Stimulated activated CD8-positive, alpha-beta memory T cell treated with anti-CD3 and anti-CD28 coated beads, Interleukin-15, amount 100 ng/mL, for 24 hours (primary cell): ENCODE measurements around the gene GLIPR1L1.
"Not testable (repeated sequence)": the region's sequence is repeated elsewhere in the genome, so short reads cannot be mapped to it uniquely, and the experiment has no call there.

Source experiments
- DNase-seq: peaks from one replicate; pipeline ENCODE4 v3.0.0-alpha.2; 2020; ENCODE audit warnings: low read depth

GLIPR1L1 gene, protein sequence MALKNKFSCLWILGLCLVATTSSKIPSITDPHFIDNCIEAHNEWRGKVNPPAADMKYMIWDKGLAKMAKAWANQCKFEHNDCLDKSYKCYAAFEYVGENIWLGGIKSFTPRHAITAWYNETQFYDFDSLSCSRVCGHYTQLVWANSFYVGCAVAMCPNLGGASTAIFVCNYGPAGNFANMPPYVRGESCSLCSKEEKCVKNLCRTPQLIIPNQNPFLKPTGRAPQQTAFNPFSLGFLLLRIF

DNA sequence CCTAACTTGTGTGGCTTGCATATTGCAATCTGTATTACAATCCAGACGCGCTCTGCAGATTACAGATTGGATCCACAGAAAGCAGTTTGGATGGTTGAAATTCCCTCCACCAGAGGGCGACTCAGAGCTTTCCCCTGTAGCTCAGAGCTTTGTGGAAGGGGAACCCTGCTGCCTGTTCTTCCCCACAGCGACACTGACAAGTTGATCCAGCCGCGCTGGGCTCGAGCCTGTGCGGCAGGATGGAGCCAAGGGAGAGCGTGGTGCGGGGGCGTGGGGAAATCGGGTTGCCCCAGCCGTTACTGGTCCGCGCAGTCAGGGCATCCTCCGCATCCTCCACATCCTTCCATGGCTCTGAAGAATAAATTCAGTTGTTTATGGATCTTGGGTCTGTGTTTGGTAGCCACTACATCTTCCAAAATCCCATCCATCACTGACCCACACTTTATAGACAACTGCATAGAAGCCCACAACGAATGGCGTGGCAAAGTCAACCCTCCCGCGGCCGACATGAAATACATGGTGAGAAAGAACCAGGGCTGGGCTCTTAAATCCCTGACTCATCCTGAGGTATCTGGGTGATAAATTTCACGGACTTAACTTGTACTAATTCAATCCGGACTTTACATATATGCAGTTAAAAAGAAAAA lies at the start of gene GLIPR1L1:
Gene GLIPR1L1, plus strand, starts transcription at position 287 of the 647 bp plus-strand sequence. Its CDS starts 59 bp downstream, at position 346.
- DNase-seq = peak; percentile 60

DNA sequence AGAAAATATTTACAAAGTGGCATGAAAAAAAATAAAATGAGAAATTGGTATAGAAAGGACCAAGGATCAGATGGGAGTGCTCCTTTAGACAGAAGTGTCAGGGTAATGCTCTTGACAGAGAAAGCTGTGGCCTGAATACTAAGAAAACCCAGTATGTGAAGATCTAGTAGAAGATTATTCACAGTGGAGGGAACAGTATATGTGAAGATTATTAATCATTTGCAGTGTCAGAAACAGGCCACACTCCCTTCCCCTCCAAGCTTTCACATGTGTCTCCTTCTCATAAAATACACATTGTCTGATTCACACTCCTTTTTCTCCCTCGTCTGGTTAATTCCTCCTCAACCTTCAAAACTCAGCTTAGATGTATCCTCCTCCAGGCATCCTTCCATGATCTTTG lies 45.6 kb upstream of the GLIPR1L1 start:
- no peak for DNase-seq

DNA sequence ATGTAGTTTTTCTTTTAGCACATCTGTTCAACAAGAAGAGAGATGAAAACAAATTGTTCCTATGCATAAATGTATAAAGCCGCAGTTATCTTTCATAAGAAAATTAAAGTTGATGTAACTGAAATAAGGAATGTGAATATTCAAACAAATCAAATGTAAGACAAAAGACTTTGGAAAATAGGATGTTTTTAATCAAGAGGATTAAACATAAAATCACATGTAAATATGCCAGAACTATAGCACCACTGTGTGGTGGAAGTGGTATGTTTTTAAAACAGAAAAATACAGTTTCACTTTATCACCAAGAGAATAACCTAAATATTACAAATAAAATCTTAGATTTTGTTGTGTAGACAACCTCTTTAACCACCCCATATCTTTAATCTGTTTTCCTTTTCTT lies 44.7 kb upstream of the GLIPR1L1 start:
- no peak for DNase-seq

DNA sequence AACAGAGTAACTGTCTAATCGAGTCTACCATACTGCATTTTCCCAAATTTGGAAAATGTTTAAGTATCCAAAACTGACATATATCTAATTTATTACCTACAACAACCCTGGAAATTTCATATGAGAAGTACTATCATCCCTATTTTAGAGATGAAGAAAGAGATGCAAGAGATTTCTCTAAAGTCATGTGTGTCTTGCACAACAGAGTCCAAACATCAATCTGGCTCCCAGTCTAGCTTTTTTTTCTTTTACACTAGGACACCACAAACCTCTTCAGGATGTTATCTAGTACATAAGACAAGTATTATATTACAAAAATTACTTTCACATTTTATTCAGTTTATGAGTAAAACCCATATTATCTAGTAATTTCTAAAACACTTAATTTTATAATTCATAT lies 43.5 kb upstream of the GLIPR1L1 start:
- no peak for DNase-seq

DNA sequence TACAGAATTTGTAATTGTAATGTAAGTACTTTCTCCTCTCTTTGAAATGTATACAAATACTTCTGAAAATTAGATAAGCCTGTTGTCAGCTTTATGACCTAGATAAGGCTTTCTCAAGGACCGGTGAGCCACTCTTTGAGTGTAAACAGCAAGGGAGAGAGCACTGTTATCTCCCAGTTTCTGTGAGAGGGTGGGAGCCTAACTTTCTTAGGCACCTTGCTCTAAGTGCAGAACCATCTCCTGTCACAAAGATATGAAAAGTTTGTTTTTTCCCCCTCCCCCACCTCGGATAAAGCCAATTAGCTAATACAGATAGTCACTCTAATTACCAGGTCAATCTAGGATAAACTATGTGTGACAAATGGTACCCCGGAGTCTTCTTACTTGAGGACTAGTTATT lies 40.1 kb upstream of the GLIPR1L1 start:
- no peak for DNase-seq

DNA sequence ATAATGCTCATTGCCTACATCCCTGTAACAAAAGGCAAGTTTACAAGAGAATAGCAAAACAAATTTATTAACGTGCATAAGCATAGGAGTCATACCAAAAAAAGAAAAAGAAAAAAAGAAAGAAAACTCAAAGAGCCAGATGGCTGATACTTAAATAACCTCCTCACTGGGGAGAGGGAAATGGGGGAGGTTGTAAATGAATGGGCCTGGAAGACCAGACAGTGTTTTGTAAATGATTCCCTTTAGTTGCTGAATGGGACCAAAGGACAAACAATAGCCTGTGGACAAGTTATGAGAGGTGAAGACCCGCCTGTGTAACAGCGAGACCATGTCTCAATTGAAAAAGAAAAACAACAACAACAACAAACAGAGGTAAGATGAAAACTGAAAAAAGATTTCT lies 39.7 kb upstream of the GLIPR1L1 start:
- DNase-seq = no peak

DNA sequence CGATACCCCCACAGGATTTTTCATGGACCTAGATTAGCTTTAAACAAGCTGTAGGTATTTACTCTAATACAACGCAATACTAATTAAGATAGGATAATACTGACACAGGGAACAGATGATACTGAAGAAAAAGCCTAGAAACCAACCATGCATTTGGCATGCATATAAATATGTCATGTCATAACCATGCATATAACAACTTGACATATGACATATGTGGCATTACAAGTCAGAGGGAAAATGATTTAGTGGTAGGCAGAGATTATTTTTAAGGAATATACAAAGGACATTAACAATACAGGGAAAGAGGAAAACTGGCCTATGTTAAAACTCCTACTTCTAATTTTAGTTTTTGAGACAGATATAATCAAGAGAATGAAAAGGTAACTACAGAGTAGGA lies 32.2 kb upstream of the GLIPR1L1 start:
- no peak for DNase-seq

DNA sequence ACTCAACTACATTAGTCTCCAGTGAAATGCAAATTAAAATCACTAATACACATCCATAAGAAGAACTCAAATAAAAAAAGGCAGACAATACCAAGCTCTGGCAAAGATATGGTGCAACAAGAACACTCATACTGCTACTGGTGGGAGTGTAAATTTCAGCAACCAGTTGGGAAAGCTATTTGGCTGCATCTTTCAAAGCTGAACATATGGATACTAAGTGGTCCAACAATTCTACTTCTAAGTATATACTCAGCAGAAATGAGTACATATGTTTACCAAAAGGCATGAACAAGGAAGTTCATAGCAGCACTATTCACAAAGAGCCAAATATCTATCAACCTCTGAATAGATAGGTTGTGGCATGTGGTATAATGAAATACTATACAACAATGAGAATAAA lies 31.7 kb upstream of the GLIPR1L1 start:
- no peak for DNase-seq

DNA sequence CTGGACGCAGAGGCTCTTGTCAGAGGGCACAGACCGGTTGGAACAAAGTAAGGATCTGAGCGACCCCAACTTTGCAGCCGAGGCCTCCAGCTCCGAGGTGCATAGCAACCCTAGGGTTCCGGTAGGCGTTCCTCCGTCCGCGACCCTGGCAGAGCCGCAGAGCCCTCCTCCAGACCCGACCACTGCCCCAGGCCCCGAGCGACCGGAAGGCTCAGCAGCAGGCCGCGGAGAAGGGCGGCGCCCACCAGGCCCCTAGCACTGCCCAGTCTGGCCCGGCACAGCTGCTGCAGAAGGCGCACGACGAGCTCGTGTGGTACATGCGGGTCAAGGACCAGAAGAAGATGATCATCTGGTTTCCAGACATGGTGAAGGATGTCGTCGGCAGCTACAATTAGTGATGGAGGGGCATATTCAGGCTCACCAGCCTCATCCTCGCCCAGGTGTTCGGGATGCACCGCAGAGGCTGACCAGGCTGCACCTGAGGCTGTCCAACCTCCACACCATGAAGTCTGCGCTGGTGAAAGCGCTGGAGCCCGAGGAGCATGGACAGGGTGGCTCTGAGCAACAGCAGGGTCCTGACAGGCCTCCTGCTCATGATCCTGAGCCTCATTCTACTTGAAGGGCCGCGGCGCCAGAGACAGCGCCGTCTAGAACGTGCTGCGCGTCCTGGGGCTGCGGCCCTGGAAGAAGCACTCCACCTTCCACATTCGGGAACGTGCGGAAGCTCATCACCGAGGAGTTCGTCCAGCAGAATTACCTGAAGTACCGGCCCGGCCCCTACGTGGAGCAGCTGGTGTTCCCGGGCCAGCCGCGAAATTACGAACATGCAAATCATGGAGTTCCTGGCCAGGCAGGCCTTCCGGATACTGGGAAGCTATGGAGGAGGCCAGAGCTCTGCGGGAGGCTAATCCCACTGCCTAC lies 28.8 kb upstream of the GLIPR1L1 start:
- DNase-seq = no peak

DNA sequence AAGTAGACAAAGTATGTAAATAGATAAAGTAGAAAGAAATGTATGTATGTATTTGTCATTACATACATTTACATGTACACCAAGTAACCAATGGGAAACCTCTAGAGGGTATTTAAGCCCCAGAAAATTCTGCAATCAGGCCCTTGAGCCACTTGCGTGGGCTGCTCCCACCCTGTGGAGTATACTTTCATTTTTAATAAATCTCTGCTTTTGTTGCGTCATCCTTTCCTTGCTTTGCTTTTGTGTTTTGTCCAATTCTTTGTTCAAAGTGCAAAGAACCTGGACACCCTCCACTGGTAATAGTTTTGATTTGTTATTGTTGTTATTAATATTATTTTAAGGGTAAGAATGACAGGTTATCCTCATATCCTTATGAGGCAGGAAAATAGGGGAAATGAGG lies 26.2 kb upstream of the GLIPR1L1 start:
- no peak for DNase-seq

DNA sequence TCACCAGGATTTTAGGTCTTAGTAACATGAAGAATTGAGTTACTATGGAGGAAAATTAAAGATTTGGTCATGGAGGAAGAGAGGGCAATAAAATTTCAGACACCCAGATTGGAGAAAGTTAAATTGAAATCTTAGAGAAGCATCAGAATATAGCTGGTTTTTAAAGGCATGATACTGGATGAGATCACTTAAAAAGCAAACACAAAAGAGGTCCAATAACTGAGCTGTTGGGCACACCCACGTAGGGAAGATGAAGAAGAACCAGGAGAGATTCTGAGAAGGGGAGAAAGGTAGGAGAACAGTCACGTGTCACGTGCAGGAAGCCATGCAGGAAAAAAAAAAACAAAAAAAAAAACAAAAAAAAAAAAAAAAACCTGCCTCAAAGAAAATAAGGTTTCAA lies 23.1 kb upstream of the GLIPR1L1 start:
- no peak for DNase-seq

DNA sequence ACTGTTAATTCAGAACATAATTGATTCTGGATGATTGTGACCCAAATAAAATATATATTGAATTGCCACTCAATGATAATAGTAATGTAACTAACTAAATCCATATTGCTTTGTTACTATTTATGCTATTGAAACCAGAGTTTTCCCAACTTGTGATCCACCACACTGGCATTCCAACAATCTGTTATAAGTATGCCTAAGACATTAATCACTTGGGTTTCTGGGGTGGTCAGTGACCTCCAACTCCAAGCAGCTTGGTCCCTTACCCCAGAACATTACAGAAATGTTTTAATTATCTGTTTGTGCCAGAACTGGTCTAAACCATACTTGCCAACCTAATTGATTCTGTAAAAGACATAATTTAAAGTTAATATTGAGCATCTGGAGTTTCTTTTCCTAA lies 19.0 kb upstream of the GLIPR1L1 start:
- no peak for DNase-seq

DNA sequence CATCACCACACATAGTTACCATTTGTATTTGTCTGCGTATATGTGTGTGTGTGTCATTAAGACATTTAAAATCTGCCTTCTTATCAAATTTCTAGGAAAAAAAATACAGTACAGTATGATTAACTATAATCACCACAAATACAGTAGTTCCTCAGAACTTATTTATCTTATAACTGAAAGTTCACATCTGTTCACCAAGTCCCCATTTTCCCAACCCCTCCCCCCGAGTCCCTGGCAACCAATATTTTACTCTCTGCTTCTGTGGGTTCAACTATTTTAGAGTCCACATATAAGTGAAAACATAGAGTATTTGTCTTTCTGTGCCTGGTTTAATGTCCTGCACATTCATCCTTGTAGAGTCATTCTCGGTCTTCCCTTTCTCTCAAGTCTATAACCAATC lies 16.7 kb upstream of the GLIPR1L1 start:
- DNase-seq = no peak

DNA sequence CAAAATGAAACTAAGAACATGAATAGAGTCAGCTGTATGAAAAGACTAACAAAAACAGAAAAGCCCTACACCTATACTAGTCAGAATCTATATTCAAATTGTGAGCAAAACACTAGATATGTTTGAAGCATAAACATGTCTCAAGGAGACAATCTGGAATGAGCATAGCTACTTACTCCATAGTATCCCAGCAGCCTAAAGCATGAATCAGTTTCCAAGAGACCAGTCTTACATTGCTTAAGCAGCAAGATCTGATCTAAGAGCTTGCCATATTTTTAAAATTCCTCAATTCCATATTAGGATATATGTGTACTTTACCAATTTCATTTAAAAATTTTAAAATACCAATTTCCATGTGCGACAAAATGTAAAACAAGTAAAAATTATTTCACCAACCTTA lies 12.0 kb upstream of the GLIPR1L1 start:
- no peak for DNase-seq

DNA sequence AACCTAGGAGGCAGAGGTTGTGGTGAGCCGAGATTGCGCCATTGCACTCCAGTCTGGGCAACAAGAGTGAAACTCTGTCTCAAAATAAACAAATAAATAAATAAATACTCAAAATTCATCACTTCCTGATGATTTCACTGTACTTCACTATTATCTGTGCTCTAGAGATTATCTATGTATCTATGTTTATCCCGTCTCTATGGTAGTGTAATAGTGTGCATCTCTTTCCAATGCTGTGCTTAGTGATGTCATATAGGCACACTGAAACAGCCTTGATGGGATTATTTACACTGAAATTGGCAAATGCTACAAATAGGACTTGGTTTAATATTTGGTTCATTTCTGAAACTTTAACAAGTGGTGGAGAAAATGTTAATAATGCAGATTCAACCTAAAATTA lies 10.8 kb upstream of the GLIPR1L1 start:
- DNase-seq = no peak

DNA sequence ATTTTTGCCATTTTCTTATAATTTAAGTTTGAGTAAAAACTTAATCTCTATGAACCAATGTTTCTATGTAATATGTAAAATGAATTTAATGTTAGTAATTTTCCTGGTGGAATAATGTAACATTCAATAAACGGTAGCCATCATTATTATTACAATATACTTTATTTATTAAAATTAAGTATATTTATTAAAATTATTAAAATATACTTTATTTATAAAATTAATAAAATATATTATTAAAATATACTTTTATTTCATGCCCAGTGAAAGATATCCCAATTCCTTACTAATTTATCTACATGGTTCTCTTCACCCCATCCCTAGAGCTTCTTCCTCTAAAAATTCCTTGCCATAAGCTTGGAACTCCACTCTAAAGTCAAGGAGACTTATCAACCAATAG lies 6.8 kb upstream of the GLIPR1L1 start:
- no peak for DNase-seq

DNA sequence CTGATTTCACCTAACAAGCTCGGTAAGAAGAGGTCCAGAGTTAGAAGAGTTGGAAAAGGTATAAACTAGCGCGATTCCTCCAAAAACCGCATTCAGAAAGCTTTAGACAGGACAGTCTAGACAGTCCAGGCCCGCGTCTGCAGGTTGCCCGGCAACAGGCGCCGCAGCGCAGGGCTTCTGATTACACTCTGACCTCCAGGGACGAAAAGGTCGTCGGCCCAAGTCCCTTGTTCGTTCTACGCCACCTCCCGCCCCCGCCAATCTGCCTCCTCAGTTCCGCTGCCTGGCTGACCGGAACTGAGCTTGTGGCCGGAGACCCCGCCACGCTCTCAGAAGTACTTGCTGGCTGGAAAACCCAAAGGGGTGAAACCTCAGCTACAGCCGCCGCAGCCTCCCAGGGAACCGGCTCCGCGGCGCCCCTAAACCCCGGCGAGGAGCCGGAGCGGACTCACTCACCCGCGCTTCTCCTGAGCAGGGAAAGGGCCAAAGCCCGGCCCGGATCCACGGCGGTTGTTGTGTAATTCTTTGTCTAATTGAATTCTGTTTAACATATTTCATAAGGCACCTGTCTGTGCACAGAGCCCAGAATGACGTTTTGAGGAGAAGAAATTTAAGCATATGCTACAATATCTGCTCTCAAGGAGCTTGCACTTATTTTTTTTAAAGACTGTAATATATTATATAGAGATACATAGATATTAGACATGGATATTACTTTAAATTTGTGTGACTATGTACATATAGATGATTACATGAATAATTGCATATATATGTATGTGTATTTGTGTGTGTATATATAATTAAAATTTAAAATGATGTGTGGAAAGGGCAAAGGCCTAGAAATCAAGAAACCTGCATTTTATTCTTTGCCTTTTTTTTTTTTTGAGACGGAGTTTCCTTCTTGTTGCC lies 4.3 kb upstream of the GLIPR1L1 start, which contains the start of gene CAPS2:
Gene CAPS2, minus strand, starts transcription at position 407 of the 909 bp plus-strand sequence. CDS start 3,826 bp downstream, outside the sequence.
- peak; percentile 11 for DNase-seq

DNA sequence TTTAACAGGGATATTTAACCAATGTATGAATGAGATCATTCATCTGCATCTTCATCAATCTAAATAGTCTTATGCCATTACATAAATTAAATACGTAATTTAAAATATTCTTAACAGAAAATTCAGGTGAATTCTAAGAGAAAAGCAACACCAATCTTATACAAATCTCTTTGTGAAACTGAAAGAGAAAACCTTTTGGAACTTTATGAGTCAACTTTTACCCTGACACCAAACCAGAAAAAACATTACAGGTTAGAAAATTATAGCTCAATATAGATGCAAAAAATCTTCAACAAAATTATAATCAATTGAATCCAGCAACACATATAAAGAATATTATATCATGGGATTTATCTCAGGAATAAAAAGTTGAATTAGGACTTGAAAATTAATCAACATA lies 3.4 kb downstream of the GLIPR1L1 start:
- no peak for DNase-seq

DNA sequence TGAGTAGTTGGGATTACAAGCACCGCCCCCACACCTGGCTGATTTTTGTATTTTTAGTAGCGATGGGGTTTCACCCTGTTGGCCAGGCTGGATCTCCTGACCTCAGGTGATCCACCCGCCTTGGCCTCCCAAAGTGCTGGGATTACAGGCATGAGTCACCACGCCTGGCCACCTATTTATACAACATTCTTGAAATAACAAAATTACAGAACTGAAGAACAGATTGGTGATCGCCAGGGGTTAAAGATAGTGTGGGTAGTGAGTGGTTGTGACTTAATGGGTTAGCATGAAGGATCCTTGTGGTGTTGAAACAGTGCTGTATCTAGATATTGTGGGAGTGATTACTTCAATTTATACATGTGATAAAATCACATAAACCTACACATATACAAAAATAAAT lies 7.4 kb downstream of the GLIPR1L1 start:
- no peak for DNase-seq

DNA sequence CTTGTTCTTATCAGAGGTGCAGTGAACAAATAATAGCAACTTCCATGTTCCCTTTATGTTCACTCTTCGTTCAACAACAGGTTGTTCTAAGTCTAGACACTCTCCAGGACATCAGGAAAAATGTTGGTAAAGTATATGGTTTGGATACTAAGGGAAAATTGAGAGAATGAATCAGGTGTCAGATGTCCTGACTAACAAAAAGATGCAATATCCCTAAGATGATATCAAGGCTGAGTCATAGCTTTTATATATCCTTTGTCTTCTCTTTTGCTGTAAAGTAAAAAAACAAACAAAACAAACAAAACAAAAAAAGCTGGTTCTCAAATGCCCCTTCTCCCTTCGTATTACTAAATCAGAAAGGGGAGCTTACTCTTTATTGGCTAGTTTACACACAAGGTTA lies 11.1 kb downstream of the GLIPR1L1 start:
- DNase-seq = no peak

DNA sequence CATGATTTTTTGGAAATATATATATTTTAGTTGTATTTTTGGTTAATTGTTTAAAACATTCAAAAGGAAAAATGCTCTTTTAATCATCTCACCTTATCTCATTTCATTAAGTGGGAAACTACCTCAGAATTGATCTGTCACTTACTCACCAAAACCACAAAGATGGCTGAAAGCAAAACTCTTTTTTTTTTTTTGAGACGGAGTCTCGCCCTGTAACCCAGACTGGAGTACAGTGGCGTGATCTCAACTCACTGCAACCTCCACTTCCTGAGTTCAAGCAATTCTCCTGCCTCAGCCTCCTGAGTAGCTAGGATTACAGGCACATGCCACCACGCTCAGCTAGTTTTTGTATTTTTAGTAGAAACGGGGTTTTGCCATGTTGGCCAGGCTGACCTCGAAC lies 11.7 kb downstream of the GLIPR1L1 start:
- not testable (repeated sequence) for DNase-seq

DNA sequence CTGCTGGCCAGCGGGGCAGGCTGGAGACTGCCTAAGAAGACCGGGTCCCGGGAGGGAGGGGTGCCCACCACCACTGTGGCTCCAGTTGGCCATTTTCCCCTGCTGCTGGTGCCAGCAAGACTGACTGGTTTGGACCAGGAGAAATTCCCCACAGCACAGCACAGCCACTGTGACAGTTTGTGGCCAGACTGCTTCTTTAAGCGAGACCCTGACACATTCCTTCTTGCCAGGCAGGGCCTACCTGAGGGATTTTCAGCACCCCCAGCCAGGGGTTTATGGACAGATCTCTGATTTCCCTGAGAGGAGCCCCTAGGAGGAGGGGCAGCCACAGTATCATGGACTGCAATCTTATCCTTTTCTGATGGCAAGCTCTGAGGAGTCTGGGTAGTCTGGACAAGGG lies 15.5 kb downstream of the GLIPR1L1 start:
- DNase-seq = no peak
